Measurements from ENCODE around the gene MARK1.

DNA sequence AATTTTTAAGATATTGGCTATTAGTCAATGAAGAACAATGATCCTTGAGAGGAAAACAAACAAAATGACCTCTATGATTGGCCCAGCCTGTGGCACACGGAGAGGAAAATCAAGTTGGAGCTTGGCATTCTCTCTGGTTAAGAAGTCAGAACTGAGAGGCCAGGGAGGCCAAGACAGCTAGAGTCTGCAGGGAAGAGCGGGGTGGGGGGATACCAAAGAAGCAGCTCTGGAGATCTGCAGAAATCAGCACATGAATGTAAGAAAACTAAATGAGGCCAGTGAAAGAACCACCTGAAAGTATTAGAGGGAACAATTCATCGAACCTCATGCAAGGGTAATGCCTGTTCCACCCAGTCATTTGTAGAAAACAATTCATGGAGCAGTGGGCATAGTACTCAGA is 138.4 kb downstream of the MARK1 start:
- TF ChIP-seq, protein P1, sequence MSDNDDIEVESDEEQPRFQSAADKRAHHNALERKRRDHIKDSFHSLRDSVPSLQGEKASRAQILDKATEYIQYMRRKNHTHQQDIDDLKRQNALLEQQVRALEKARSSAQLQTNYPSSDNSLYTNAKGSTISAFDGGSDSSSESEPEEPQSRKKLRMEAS (IDR thresholded peaks at IDR 0.05): no peak
- TF ChIP-seq TAF1 (IDR thresholded peaks at IDR 0.05; ENCODE audit: low read depth): no peak
- TF ChIP-seq TEAD4 (IDR thresholded peaks at IDR 0.05): no peak
- no peak for TF ChIP-seq YY1 (IDR thresholded peaks at IDR 0.05; ENCODE audit: low read depth)
- TF ChIP-seq, protein P2, sequence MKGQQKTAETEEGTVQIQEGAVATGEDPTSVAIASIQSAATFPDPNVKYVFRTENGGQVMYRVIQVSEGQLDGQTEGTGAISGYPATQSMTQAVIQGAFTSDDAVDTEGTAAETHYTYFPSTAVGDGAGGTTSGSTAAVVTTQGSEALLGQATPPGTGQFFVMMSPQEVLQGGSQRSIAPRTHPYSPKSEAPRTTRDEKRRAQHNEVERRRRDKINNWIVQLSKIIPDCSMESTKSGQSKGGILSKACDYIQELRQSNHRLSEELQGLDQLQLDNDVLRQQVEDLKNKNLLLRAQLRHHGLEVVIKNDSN (IDR thresholded peaks at IDR 0.05): no peak
- no peak for TF ChIP-seq EGR1 (IDR thresholded peaks at IDR 0.05)
- TF ChIP-seq TCF12 (IDR thresholded peaks at IDR 0.05; ENCODE audit: low read depth): no peak
- TF ChIP-seq, protein P3, sequence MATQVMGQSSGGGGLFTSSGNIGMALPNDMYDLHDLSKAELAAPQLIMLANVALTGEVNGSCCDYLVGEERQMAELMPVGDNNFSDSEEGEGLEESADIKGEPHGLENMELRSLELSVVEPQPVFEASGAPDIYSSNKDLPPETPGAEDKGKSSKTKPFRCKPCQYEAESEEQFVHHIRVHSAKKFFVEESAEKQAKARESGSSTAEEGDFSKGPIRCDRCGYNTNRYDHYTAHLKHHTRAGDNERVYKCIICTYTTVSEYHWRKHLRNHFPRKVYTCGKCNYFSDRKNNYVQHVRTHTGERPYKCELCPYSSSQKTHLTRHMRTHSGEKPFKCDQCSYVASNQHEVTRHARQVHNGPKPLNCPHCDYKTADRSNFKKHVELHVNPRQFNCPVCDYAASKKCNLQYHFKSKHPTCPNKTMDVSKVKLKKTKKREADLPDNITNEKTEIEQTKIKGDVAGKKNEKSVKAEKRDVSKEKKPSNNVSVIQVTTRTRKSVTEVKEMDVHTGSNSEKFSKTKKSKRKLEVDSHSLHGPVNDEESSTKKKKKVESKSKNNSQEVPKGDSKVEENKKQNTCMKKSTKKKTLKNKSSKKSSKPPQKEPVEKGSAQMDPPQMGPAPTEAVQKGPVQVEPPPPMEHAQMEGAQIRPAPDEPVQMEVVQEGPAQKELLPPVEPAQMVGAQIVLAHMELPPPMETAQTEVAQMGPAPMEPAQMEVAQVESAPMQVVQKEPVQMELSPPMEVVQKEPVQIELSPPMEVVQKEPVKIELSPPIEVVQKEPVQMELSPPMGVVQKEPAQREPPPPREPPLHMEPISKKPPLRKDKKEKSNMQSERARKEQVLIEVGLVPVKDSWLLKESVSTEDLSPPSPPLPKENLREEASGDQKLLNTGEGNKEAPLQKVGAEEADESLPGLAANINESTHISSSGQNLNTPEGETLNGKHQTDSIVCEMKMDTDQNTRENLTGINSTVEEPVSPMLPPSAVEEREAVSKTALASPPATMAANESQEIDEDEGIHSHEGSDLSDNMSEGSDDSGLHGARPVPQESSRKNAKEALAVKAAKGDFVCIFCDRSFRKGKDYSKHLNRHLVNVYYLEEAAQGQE (IDR thresholded peaks at IDR 0.05; ENCODE audit: low read depth): no peak
- TF ChIP-seq CEBPB (IDR thresholded peaks at IDR 0.05): no peak
- TF ChIP-seq EP300 (IDR thresholded peaks at IDR 0.05; ENCODE audit: borderline replicate concordance): no peak
- TF ChIP-seq NFIC (IDR thresholded peaks at IDR 0.05): no peak

Measured in Ishikawa (cell line).